GM23338 (cell line): ENCODE data around the gene COPZ2. TPM values are rescaled to one million over a fixed set of nuclear protein-coding genes. Genes with fewer than 3 reads are reported as not detected.

ENCODE experiments used
- ATAC-seq: fragments of 200-7000 bp; cut with Tn5 transposase; 3 replicates; pipeline ENCODE4 v1.9.1; 2020
- DNase-seq: peaks from one replicate; pipeline ENCODE4 v3.0.0-alpha.2; 2015; ENCODE audit warnings: low spot score
- H2AFZ ChIP-seq: fragments of 200-600 bp; sonication (generic); 2 replicates; pipeline ENCODE4 v1.8.0; 2016; ENCODE audit warnings: antibody characterized with exemption, mild to moderate bottlenecking, moderate library complexity
- H3F3A ChIP-seq: fragments of 200-600 bp; sonication (generic); replicated peaks from 2 replicates; pipeline ENCODE4 v1.8.0; 2017; ENCODE audit warnings: antibody characterized with exemption, mixed run types, low read depth
- H3K27ac ChIP-seq: fragments of 200-600 bp; sonication (generic); 2 replicates; pipeline ENCODE4 v1.6.1; 2016; ENCODE audit warnings: low read depth
- H3K27me3 ChIP-seq: fragments of 200-600 bp; sonication (generic); 2 replicates; pipeline ENCODE4 v1.8.0; 2016; ENCODE audit warnings: mild to moderate bottlenecking, mixed run types, moderate library complexity; ENCODE audit not compliant: insufficient read depth
- H3K36me3 ChIP-seq: fragments of 200-600 bp; sonication (generic); 2 replicates; pipeline ENCODE4 v1.8.0; 2016; ENCODE audit warnings: mild to moderate bottlenecking; ENCODE audit not compliant: insufficient read depth
- H3K4me1 ChIP-seq: fragments of 200-600 bp; sonication (generic); 2 replicates; pipeline ENCODE4 v1.8.0; 2016; ENCODE audit warnings: mild to moderate bottlenecking, moderate library complexity; ENCODE audit not compliant: insufficient read depth
- H3K4me2 ChIP-seq: fragments of 200-600 bp; sonication (generic); 2 replicates; pipeline ENCODE4 v1.7.1; 2017; ENCODE audit warnings: mixed run types
- H3K4me3 ChIP-seq: fragments of 200-600 bp; sonication (generic); 2 replicates; pipeline ENCODE4 v1.6.1; 2016; ENCODE audit warnings: mixed run types
- H3K79me2 ChIP-seq: fragments of 200-600 bp; sonication (generic); replicated peaks from 2 replicates; pipeline ENCODE4 v1.8.0; 2017; ENCODE audit warnings: mild to moderate bottlenecking; ENCODE audit not compliant: insufficient read depth
- H3K9me2 ChIP-seq: fragments of 200-600 bp; sonication (generic); 2 replicates; pipeline ENCODE4 v1.8.0; 2017; ENCODE audit not compliant: insufficient read depth
- H4K20me1 ChIP-seq: fragments of 200-600 bp; sonication (generic); replicated peaks from 2 replicates; pipeline ENCODE4 v1.8.0; 2017; ENCODE audit warnings: mild to moderate bottlenecking; ENCODE audit not compliant: insufficient read depth
- H3K27ac Mint-ChIP-seq: 2 replicates; pipeline ENCODE4 v1.8.0; 2020; ENCODE audit warnings: inconsistent platforms, mild to moderate bottlenecking, moderate library complexity, mixed read lengths
- H3K27me3 Mint-ChIP-seq: 3 replicates; pipeline ENCODE4 v1.8.0; 2022; ENCODE audit warnings: low read depth, mild to moderate bottlenecking, moderate library complexity, mixed read lengths, inconsistent platforms; ENCODE audit not compliant: insufficient read depth, poor library complexity
- H3K36me3 Mint-ChIP-seq: 3 replicates; pipeline ENCODE4 v1.8.0; 2021; ENCODE audit warnings: low read depth, mild to moderate bottlenecking, inconsistent platforms, moderate library complexity, mixed read lengths
- H3K4me1 Mint-ChIP-seq: 3 replicates; pipeline ENCODE4 v1.8.0; 2020; ENCODE audit warnings: mild to moderate bottlenecking, inconsistent platforms, mixed read lengths
- H3K4me3 Mint-ChIP-seq: 3 replicates; pipeline ENCODE4 v1.8.0; 2021; ENCODE audit warnings: moderate library complexity, mild to moderate bottlenecking, inconsistent platforms, mixed read lengths
- H3K9me3 Mint-ChIP-seq: 3 replicates; pipeline ENCODE4 v1.8.0; 2020; ENCODE audit warnings: moderate library complexity, mild to moderate bottlenecking, inconsistent platforms, mixed read lengths
- CREB1 ChIP-seq: fragments of 250-450 bp; sonication (Bioruptor Pico); IDR thresholded peaks from 2 replicates; pipeline ENCODE4 v1.5.0; 2020; ENCODE audit warnings: low read depth, mild to moderate bottlenecking, moderate library complexity
- EZH2 ChIP-seq: fragments of 200-600 bp; sonication (generic); IDR thresholded peaks from one replicate; pipeline ENCODE4 v1.8.0; 2017; ENCODE audit warnings: antibody characterized with exemption, mild to moderate bottlenecking, low read depth; ENCODE audit not compliant: unreplicated experiment
- EZH2phosphoT487 ChIP-seq: fragments of 200-600 bp; sonication (generic); IDR thresholded peaks from one replicate; pipeline ENCODE4 v1.8.1; 2018; ENCODE audit warnings: antibody characterized with exemption; ENCODE audit not compliant: unreplicated experiment
- POLR2AphosphoS5 ChIP-seq: IDR thresholded peaks from 2 replicates; pipeline ENCODE4 v1.6.1; 2016; ENCODE audit warnings: antibody characterized with exemption, low read depth
- STAT1 ChIP-seq: IDR thresholded peaks from one replicate; pipeline ENCODE4 v1.6.1; 2016; ENCODE audit warnings: antibody characterized with exemption; ENCODE audit not compliant: unreplicated experiment
- ZNF114 ChIP-seq: fragments of 250-450 bp; sonication (Bioruptor Pico); IDR thresholded peaks from 2 replicates; pipeline ENCODE4 v1.5.0; 2020; ENCODE audit warnings: mild to moderate bottlenecking, moderate library complexity
- ZNF331 ChIP-seq: fragments of 250-450 bp; sonication (Bioruptor Pico); IDR thresholded peaks from 2 replicates; pipeline ENCODE4 v1.5.0; 2020; ENCODE audit warnings: low read depth, mild to moderate bottlenecking, moderate library complexity
- polyA plus RNA-seq: library from polyadenylated mRNA; unstranded; fragments of >200 nt; fragmentation: Nextera tagmentation; extraction: Ambion mirVana; gene quantifications from 2 replicates; pipeline ENCODE4 v1.2.1, GENCODE V29; 2016
- total RNA-seq: library from RNA; depleted of rRNA; stranded (reverse); fragments of >200 nt; shearing (Covaris generic); gene quantifications from 2 replicates; pipeline ENCODE4 v1.2.3, GENCODE V29; 2014
- TF ChIP-seq, protein P1 (sequence below), 2 experiments: fragments of 200-600 bp in 1 of 2; sonication (generic) in 1 of 2; conservative IDR thresholded peaks; 2 replicates each; pipeline versions ENCODE4 v1.5.1 to v1.6.1; 2016 to 2017; ENCODE audit warnings: antibody characterized with exemption in 2 of 2, low read depth in 2 of 2, mild to moderate bottlenecking in 2 of 2, moderate library complexity in 1 of 2

COPZ2 gene
- total and polyA plus RNA-seq, 2 experiments from 2014 or later, result not detected

DNA sequence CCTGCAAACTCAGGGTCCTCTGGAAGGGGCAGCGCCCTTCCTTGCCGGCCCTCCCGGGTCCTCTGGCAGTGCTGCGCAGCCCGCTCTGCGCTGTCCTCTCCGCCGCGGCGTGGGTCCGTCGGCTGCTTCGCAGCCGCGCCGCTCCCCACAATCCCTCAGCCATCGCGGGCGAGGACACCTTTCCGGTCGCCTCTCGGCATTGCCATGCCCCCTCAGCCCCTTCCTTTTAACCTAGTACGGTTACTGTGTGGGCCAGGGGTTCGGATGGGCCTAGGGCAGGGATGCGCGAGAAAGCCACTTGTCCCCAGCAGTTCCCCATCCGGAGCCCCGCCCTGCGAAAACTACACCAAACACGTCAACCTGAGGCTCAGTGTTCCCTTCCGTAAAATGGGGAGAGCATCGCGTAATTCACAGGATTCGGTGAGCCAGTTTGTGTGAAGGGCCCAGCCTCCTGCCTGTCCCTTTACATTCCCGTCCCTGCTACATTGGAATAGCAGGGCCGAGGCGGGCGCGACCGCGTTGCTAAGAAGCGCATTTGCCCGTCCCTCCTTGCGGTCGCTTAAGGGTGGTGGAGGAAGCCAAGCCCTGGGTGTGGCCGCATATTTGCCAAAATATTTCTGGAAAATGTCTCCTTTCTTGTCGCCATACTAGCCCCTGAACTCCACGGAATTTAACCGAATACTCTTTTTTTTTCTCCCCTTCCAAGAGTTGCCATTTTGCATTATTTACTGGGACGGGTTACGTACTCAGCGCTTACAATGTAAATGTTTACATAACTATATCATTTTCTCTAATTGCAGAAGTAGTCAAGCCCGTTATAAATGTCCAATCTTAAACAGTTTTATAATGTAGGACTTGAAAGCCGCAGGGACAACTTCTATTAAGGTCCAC lies 13.2 kb downstream of the COPZ2 start:
- Mint-ChIP-seq H3K27ac (no peak overlapping the region), H3K9me3 (no peaks in the 10 kb centered on the region), H3K36me3 (no peaks in the 10 kb centered on the region), H3K4me1 (peaks cover 25% of the 10 kb centered on the region), H3K27me3 (peaks cover 34% of the 10 kb centered on the region), H3K4me3 (peak overlapping the region; percentile 76)
- Histone ChIP-seq H3F3A (peaks cover 14% of the 10 kb centered on the region; the same call in 1 of the 2 replicates), H4K20me1 (no peaks in the 10 kb centered on the region), H3K4me2 (peak overlapping the region; percentile 99), H3K4me3 (peak overlapping the region; percentile 83), H3K27me3 (peaks cover 22% of the 10 kb centered on the region), H3K27ac (no peak overlapping the region), H3K9me2 (no peaks in the 10 kb centered on the region), H3K4me1 (peaks cover 21% of the 10 kb centered on the region), H3K79me2 (no peaks in the 10 kb centered on the region), H2AFZ (peak overlapping the region; percentile 97), H3K36me3 (no peaks in the 10 kb centered on the region)
- DNase-seq (peak; percentile 68), ATAC-seq (peak; percentile 7)
- TF ChIP-seq STAT1 (no peak), CREB1 (CRISPR knock-in tag) (peak; percentile 44; the same call in 1 of the 2 replicates)

DNA sequence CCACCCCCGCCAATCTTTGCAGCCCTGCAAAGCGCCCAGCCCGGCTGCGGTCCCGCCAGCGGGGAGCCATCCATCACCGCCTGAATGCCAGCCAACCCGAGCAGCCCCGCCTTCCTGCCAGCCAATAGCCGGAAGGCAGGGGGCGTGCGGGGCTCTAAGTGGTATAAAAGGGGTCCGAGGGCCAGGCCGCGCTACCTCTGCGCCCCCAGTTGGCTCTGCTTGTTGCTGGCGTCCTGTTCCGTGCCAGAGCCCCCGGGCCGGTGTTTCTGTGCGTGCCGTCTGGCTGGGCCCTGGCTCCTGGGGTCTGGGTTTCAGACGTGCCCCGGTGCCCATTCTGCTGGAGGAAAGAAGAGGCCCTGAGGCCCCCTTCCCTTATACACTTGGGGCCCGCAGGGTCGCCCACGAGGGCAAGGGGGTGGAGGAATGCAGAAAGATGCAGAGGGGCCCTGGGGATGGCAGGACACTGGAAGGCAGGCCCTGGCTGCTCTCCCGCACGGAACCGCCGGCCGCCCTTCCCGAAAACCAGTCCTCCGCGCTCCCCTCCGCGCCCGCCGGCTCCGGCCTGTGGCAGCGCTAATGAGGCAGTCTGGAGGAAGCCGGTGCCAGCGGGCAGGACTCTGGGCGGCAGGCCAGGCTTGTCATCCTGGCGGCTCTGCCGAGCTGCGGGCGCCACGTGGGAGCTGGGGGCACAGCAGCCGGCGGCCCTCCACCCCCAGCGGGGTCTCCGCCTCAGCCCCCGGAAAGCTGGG lies 14.0 kb downstream of the COPZ2 start:
- peak overlapping the region; percentile 97 for H2AFZ ChIP-seq
- no peaks in the 10 kb centered on the region for H3K36me3 ChIP-seq
- ATAC-seq, result peak; percentile 57
- peaks cover 25% of the 10 kb centered on the region for H3K4me1 Mint-ChIP-seq
- H3K79me2 ChIP-seq, result no peaks in the 10 kb centered on the region
- peaks cover 14% of the 10 kb centered on the region; the same call in 1 of the 2 replicates for H3F3A ChIP-seq
- peak overlapping the region; percentile 83 for H3K4me3 ChIP-seq
- H3K27me3 Mint-ChIP-seq, result peaks cover 34% of the 10 kb centered on the region
- no peaks in the 10 kb centered on the region for H3K9me2 ChIP-seq
- no peaks in the 10 kb centered on the region for H4K20me1 ChIP-seq
- no peak overlapping the region for H3K27ac ChIP-seq
- H3K4me1 ChIP-seq, result peaks cover 21% of the 10 kb centered on the region
- no peaks in the 10 kb centered on the region for H3K36me3 Mint-ChIP-seq
- peaks cover 22% of the 10 kb centered on the region for H3K27me3 ChIP-seq
- TF ChIP-seq CREB1 (CRISPR knock-in tag) (no peak), POLR2AphosphoS5 (peak; percentile 83), EZH2phosphoT487 (no peak)
- TF ChIP-seq, protein P1, sequence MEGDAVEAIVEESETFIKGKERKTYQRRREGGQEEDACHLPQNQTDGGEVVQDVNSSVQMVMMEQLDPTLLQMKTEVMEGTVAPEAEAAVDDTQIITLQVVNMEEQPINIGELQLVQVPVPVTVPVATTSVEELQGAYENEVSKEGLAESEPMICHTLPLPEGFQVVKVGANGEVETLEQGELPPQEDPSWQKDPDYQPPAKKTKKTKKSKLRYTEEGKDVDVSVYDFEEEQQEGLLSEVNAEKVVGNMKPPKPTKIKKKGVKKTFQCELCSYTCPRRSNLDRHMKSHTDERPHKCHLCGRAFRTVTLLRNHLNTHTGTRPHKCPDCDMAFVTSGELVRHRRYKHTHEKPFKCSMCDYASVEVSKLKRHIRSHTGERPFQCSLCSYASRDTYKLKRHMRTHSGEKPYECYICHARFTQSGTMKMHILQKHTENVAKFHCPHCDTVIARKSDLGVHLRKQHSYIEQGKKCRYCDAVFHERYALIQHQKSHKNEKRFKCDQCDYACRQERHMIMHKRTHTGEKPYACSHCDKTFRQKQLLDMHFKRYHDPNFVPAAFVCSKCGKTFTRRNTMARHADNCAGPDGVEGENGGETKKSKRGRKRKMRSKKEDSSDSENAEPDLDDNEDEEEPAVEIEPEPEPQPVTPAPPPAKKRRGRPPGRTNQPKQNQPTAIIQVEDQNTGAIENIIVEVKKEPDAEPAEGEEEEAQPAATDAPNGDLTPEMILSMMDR (conservative IDR thresholded peaks at IDR 0.05; ENCODE audit: low read depth in 2 of 2), result peak in 1 of 2 experiments; percentile 29; a peak in 2 of 4 replicates
- no peak overlapping the region for H3K27ac Mint-ChIP-seq
- peak overlapping the region; percentile 99 for H3K4me2 ChIP-seq
- H3K9me3 Mint-ChIP-seq, result no peaks in the 10 kb centered on the region
- H3K4me3 Mint-ChIP-seq, result peak overlapping the region; percentile 77
- peak; percentile 95 for DNase-seq

DNA sequence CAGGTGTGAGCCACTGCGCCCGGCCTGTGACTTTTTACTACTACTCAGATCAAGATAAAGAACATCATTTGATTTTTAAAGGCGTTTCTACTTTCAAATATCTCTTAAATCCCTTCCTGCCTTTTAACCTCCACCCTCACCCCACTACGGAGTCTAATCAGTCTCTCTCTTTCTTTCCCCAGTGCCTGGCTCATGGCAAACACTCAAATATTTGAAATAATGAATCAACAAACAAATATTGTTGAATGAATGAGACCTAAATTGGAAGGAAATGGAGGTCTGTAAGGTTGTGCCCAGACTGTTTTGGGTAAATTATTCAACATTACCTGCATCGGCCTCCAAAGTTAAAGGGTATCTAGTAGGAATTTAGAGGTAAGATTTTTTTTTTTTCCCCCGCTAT lies 14.7 kb downstream of the COPZ2 start:
- Mint-ChIP-seq H3K27ac (no peak overlapping the region), H3K4me3 (peak overlapping the region; percentile 77), H3K9me3 (no peaks in the 10 kb centered on the region), H3K27me3 (peaks cover 31% of the 10 kb centered on the region), H3K4me1 (peaks cover 25% of the 10 kb centered on the region), H3K36me3 (no peaks in the 10 kb centered on the region)
- peak overlapping the region; percentile 99 for H3K4me2 ChIP-seq
- no peak for ATAC-seq
- no peak for DNase-seq
- H3F3A ChIP-seq, result peaks cover 14% of the 10 kb centered on the region; the same call in 1 of the 2 replicates
- H3K9me2 ChIP-seq, result no peaks in the 10 kb centered on the region
- no peaks in the 10 kb centered on the region for H3K36me3 ChIP-seq
- peaks cover 21% of the 10 kb centered on the region for H3K4me1 ChIP-seq
- no peaks in the 10 kb centered on the region for H4K20me1 ChIP-seq
- H3K27me3 ChIP-seq, result peaks cover 22% of the 10 kb centered on the region
- H3K79me2 ChIP-seq, result no peaks in the 10 kb centered on the region
- no peak overlapping the region for H3K27ac ChIP-seq
- peak overlapping the region; percentile 83 for H3K4me3 ChIP-seq
- H2AFZ ChIP-seq, result peak overlapping the region; percentile 83
- TF ChIP-seq ZNF331 (CRISPR knock-in tag) (no peak), STAT1 (no peak), CREB1 (CRISPR knock-in tag) (no peak), EZH2 (no peak), ZNF114 (no peak), POLR2AphosphoS5 (no peak), EZH2phosphoT487 (no peak)
- TF ChIP-seq, protein P1 (conservative IDR thresholded peaks at IDR 0.05; ENCODE audit: low read depth in 2 of 2), result no peak
